Measurements from ENCODE around the gene AKAP9. TPM values are rescaled to one million over a fixed set of nuclear protein-coding genes. Genes with fewer than 3 reads are reported as not detected.

The AKAP9 gene
- total and polyA plus RNA-seq, 2 donors (not counting 3 experiments of a cell fraction or from before 2014, with no cell fraction given), result 9.5 to 51.6 TPM

- no TSS peak for BruUV-seq (replicated peaks)
- Histone ChIP-seq H3K4me3 (replicated peaks in 1 of 3; ENCODE audit: insufficient read depth in 1 of 3, low read depth in 1 of 3, low read length in 3 of 3) (no peak overlapping the region), H3K9ac (replicated peaks; ENCODE audit: extremely low read depth, insufficient read depth, low read length) (no peak overlapping the region), H3K4me1 (ENCODE audit: control insufficient read depth, extremely low read depth, insufficient read depth, low read length) (no peaks in the 10 kb centered on the region), H3K4me2 (ENCODE audit: insufficient read depth, low read length) (no peak overlapping the region), H3K27ac (ENCODE audit: insufficient read depth, low read depth, low read length) (no peak overlapping the region), H3K36me3 (ENCODE audit: control insufficient read depth in 2 of 2, extremely low read depth in 1 of 2, insufficient read depth in 2 of 2, low read length in 2 of 2) (peaks cover 5 to 37% of the 10 kb centered on the region in 2 experiments), H3K79me2 (ENCODE audit: control insufficient read depth, insufficient read depth, low read length) (peaks cover 73% of the 10 kb centered on the region), H2AFZ (ENCODE audit: low read depth, low read length) (no peak overlapping the region), H3K9me1 (replicated peaks; ENCODE audit: control insufficient read depth, extremely low read depth, insufficient read depth, low read length) (no peaks in the 10 kb centered on the region), H4K20me1 (replicated peaks; ENCODE audit: control insufficient read depth, extremely low read depth, insufficient read depth, low read length) (peaks cover 6% of the 10 kb centered on the region), H3K27me3 (ENCODE audit: control insufficient read depth in 2 of 2, insufficient read depth in 2 of 2, low read length in 2 of 2) (no peaks in the 10 kb centered on the region), H3K9me3 (replicated peaks; ENCODE audit: control insufficient read depth, insufficient read depth, low read length) (no peaks in the 10 kb centered on the region)
- POLR2A ChIA-PET, result no interaction called here
- intact Hi-C loops (cut with micrococcal nuclease) (no loop called here), dilution Hi-C loops (cut with MboI; ENCODE audit: extremely low pct_ligation_motif_present, low sequenced_read_pairs) (no loop called here)
- CTCF ChIA-PET, result no interaction called here
- no peak for TF ChIP-seq MAX (IDR thresholded peaks at IDR 0.05; ENCODE audit: insufficient read depth, insufficient read length)
- no peak for TF ChIP-seq CTCF (IDR thresholded peaks at IDR 0.05; ENCODE audit: extremely low read depth in 1 of 2, insufficient read depth in 1 of 2, low read depth in 1 of 2, low read length in 2 of 2)
- TF ChIP-seq MYC (IDR thresholded peaks at IDR 0.05; ENCODE audit: low read depth, low read length), result no peak
- no peak for TF ChIP-seq POLR2A (IDR thresholded peaks at IDR 0.05; ENCODE audit: low read depth, low read length)
- no peak for TF ChIP-seq FOS (IDR thresholded peaks at IDR 0.05; ENCODE audit: borderline replicate concordance, insufficient read depth, low read length)
- TF ChIP-seq GATA2 (IDR thresholded peaks at IDR 0.05; ENCODE audit: insufficient read depth, insufficient read length, low read depth, low read length), result no peak
- TF ChIP-seq EZH2 (IDR thresholded peaks at IDR 0.05; ENCODE audit: borderline replicate concordance, low read depth, low read length, severe bottlenecking), result no peak
- TF ChIP-seq POLR2AphosphoS5 (IDR thresholded peaks at IDR 0.05; ENCODE audit: insufficient read depth, low read depth, low read length), result no peak
- FAIRE-seq (no peak), DNase-seq (ENCODE audit: low read depth, low spot score) (no peak)
These were observed 178.6 kb downstream of the AKAP9 start for GRCh38 chr7:92119213-92119759.

Measured in endothelial cell of umbilical vein (primary cell).